Measurements from ENCODE around the gene SLC25A21.
"Not testable (repeated sequence)": the region's sequence is repeated elsewhere in the genome, so short reads cannot be mapped to it uniquely, and the experiment has no call there.

The SLC25A21 gene

DNA sequence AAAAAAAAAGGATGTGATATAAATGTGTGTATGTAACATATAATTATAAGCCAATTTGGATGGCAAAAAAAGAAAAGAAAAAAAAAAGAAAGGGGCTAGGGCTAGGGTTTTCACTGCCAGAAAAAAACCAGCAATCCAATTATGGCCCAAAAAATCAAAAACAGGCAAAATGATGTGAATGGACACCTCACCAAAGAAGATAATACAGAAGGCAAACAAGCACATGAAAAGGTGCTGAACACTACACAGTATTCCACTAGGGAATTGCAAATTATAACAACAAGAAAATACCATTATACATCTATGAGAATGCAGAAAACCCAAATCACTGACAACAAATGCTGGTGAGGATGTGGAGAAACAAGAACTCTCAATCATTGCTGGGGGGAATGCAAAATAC is 13.3 kb upstream of the SLC25A21 start:
- DNase-seq = no peak

- not testable (repeated sequence) for DNase-seq
Measured at GRCh38 chr14:37184520-37184919, 12.1 kb upstream of the SLC25A21 start.

GRCh38 chr14:37181441-37181840 is 9.0 kb upstream of the SLC25A21 start:
- no peak for DNase-seq

DNA sequence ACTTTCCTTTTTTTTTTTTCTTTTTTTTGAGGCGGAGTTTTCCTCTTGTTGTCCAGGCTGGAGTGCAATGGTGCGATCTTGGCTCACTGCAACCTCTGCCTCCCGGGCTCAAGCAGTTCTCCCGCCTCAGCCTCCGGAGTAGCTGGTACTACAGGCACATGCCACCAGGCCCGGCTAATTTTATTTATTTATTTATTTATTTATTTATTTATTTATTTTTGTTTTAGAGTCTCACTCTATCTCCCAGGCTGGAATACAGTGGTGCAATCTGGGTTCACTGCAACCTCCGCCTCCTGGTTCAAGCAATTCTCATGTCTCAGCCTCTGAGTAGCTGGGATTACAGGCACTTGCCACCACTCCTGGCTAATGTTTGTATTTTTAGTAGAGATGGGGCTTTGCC is 8.5 kb upstream of the SLC25A21 start:
- DNase-seq = not testable (repeated sequence)

DNA sequence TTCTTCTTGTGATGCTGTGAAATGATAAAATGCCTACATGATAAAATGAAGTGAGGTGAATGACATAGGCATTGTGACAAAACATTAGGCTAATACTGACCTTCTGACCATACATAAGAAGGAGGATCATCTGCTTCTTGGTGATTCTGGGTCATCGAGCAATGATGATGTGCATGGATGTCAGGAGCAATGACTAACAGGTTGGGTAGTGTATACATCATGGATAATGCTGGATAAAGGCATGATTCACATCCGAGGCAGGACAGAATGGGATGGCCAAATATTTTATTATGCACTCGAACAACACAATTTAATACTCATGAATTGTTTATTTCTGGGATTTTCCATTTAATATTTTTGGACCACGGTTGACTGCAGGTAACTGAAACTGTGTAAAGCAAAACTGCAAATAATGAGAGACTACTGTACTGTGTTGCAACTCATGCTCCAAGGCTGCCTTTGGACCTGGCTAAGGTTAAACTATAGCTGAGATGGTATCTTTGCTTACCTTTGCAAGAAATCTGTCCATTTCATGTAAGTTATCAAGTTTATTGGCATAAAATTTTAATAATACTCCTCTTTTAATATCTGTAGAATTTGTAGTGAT is 7.6 kb upstream of the SLC25A21 start:
- no peak for DNase-seq

DNA sequence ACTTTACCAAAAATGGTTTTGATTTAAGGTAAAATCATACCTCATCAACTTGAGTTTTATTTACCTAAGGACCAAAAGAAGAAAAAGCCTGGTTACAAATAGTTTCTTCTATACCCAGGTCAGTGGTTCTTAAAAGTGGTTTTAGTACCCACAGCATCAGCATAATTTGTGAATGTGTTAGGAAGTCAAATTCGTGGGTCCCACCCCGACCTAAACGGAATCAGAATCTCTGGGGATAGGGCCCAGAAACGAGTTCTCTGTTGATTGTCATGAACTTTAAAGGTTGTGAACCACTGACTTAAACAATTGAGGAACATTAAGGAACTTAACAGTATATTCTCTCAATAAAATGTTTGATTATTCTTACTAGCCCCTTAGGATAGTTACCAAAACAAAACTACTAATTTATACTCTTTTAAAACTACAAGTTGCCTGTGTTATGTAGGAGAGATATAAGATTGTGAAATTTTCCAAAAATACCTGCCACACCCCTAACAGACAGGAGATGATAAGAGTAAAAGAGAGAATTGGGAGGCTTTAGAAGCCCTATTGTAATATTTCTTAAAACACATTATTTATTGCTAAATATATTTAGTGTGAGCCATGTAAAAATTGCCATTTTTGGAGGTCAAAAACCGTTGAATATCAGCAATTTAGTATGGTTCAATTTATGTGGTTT is 669 bp upstream of the SLC25A21 start:
- no peak for DNase-seq

DNA sequence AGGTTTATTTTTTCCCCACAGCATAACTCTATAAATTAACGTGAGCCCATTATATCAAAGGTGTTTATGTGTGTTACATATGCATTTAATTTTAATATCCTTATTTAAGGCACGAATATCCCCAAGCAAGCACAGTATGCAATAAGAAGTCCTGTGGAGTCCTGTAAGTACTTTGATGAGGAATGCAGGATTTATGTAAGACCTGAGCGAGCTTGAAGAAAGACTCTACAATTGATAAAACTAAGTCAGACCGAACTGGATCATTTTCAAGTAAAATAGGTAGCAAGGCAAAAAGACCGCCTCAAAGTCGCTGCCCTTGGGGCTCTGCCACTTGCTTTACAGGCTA is 755 bp downstream of the SLC25A21 start:
- no peak for DNase-seq

DNA sequence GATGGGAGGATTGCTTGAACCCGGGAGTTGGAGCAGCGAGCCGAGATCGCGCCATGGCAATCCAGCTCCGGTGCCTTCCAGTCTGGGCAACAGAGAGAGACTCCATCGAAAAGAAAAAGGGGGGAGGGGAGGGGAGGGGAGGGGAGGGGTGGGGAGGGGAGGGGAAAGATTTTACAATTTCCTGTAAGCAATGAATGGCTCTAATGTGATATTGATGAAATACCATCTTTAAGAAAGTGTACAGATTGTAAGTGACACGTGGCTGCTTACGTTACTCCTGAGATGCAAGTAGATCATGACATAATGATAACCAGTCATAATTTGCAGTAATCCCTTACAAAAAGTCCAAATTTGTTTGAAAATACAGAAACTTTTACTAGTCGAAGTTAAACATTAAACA is 1.4 kb downstream of the SLC25A21 start:
- DNase-seq = no peak

DNA sequence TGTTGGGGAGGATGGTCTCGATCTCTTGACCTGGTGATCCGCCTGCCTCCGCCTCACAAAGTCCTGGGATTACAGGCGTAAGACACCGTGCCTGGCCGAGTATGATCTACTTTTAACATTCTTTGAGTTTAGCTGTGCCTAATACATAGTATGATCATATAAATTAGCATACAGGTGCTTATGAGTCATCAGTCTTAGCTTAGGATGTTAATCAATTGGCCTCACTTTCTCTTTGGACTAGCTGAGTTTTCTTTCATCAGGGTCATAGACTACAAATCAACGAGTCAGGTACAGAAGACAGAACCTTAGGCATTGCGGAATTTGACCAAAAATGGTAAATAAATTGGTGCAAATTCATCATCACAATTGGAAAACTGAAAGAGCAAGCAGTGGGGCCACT is 2.2 kb downstream of the SLC25A21 start:
- no peak for DNase-seq

DNA sequence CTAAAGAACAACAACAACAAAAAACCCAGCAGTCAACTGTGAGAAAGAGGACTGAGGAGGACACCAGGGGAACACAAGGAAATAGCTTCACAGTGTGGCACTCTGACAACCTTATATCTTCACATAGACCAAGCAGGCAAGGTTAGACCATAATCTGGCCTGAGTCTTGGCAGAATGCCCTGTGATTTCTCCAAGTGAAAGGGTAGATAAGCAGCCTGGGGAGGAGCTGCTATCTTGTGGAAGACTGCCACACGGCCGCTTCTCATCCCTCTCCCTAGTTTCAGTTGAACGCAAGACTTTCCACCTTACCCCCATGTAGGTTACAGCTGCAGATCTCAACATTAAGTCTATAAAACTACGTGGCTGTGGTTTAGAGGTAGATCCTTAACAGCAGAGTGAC is 3.7 kb downstream of the SLC25A21 start:
- DNase-seq = no peak

GRCh38 chr14:37167151-37168047 is 5.0 kb downstream of the SLC25A21 start:
- DNase-seq = no peak

DNA sequence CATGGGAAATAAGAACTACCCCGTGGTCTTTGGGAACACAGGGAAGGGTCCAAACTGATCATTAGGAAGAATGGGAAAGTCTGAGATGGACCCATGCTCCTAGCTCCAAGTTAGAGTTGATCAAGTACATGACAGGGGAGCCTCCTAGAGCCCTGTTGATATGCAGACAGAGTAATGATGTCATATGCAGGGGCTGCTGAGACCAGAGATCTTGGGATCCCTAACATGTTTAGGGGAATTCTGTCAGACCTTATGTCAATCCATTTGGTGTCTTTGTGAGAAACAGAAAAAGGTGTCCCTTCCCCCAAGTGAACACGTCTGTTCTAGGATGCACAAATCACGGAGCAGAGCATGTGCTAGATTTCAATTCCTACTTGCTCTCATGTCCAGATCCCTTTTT is 6.6 kb downstream of the SLC25A21 start:
- DNase-seq = no peak

GRCh38 chr14:37162307-37162706 is 10.1 kb downstream of the SLC25A21 start:
- DNase-seq = not testable (repeated sequence)

DNA sequence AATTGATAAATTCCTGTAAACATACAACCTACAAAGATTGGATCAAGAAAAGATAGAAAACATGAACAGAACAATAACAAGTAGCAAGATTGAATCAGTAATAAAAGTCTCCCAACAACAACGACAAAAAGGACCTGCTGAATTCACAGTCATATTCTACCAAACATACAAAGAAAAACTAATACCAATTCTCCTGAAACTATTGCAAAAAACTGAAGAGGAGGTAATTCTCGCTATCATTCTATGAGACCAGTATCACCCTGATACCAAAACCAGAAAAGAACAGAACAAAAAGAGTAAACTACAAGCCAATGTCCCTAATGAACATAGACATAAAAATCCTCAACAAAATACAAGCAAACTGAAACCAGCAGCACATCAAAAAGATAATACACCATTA is 14.4 kb downstream of the SLC25A21 start:
- DNase-seq = no peak

DNA sequence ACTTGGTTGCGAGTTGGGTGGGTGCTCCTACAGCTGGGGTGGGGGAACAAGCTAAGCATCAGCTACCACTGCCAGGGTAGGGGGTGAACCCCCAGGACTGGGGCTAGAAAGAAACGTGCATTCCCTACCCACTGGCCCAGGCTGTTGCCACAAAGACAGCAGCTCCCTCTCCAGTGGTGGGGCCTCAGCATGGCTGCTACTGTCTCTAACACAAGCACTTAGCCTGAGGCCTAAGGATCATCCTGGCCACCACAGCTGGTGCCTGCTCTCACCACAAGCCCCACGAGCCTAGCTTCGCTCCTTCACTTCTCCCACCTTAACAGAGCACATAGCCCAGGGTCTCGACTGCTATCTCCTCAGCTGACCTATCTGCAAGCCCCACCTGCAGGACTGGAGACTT is 18.9 kb downstream of the SLC25A21 start:
- DNase-seq = no peak

DNA sequence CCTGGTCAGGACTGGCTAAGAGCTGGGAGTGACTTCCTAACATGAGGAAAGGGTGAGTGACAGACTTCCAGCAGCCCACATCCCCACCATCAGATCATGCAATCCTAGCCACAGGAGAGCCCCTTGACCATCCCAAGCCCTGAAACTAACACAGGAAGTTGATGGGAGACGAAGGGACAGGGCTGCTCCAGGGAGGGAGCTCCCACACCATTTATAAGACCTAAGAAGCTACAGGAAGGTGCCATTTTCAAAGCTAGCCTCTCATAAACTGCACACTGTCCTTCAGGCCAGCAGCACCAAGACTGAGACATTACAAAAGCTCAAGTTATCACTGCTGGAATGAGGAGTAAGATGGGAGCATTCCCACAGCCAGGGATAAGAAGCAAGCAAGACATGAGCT is 19.4 kb downstream of the SLC25A21 start:
- DNase-seq = no peak

GRCh38 chr14:37150414-37150813 is 22.0 kb downstream of the SLC25A21 start:
- DNase-seq = no peak

DNA sequence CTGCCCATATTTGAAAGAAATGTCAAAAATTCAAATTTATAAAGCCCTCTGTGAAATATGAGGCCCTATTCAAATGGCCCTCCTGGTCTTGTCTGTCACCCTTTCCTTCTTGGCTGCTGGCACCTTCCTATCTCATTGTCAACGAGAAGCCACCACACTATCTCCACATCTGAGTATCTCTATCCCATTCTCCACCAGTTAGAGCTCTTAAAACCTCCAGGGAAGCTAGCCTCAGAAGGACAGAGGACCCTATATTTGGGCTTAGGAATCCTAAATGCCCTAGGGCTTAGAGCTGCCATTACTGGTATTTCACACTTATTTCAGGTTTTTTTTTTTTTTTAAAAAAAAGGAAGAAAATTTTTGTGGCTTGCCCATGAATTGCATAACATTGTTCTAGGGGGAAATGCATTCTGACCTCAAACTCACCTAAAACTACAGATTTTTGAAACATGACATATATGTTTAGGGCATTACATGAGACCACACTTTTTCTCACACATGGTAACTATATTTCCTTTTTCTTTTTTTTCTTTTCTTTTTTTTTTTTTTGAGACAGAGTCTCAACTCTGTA is 25.0 kb downstream of the SLC25A21 start:
- no peak for DNase-seq

GRCh38 chr14:37146438-37146837 is 26.0 kb downstream of the SLC25A21 start:
- not testable (repeated sequence) for DNase-seq

- DNase-seq = no peak
Measured at GRCh38 chr14:37145395-37145794, 27.0 kb downstream of the SLC25A21 start.

DNA sequence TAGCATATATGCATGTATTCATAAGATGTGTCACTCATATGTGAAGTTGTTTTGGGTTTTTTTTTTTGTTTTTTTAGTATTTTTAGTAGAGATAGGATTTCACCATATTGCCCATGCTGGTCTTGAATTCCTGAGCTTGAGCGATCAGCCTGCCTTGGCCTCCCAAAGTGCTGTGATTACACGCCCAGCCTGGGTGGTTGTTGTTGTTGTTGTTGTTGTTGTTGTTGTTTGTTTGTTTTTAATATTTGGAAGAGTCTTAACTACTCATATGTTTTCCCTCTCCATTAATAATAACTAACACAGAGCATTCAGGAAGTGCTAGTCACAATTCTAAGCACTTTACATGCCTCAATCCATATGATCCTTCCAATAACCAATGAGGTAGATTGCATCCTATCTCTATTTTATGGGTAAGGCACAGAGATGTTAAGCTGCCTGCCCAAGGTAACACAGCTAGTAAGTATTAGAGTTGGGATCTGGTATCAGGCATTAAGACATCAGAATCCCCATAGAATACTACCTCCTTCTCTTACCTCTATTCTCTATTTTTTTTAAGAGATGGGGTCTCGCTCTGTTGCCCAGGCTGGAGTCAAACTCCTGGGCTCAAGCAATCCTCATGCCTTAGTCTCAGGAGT is 27.6 kb downstream of the SLC25A21 start:
- DNase-seq = no peak

DNA sequence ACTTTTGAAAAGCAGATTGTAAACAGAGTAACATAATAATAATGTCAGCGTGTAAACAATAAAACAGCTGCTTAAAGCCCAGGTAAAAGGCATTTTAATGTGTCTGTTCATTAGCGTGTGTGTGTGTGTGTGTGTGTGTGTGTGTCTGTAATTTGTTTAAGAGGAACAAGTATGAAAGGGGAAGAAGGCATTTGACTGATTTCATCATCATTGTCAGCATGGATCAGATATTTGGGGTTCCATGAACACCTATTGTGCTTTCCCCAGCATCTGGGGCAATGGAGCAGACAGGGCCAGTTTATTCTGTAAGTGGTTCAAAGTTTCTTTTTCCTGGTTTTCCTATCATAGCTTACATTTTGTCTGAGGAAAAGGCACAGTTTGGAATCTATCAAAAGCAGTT is 28.9 kb downstream of the SLC25A21 start:
- no peak for DNase-seq

- no peak for DNase-seq
Measured at GRCh38 chr14:37142835-37143401, 29.5 kb downstream of the SLC25A21 start.

Measured in GDM1 (cell line).